Neural progenitor cell (in vitro differentiated cells): ENCODE data around the gene CYLD. TPM values are rescaled to one million over a fixed set of nuclear protein-coding genes. Genes with fewer than 3 reads are reported as not detected.

Source experiments
- DNase-seq: peaks from one replicate; pipeline ENCODE4 v3.0.0-alpha.2; 2016; ENCODE audit warnings: low spot score
- H2AFZ ChIP-seq: fragments of 200-600 bp; sonication (generic); replicated peaks from 2 replicates; pipeline ENCODE4 v1.6.1; 2016; ENCODE audit warnings: antibody characterized with exemption
- H3F3A ChIP-seq: fragments of 200-600 bp; sonication (generic); 2 replicates; pipeline ENCODE4 v1.6.1; 2016; ENCODE audit warnings: antibody characterized with exemption, low read depth
- H3K27ac ChIP-seq: fragments of 200-600 bp; sonication (generic); 2 replicates; pipeline ENCODE4 v1.5.1; 2016; ENCODE audit warnings: mild to moderate bottlenecking
- H3K27me3 ChIP-seq: fragments of 200-600 bp; sonication (generic); 2 replicates; pipeline ENCODE4 v1.6.1; 2016; ENCODE audit warnings: mild to moderate bottlenecking, moderate library complexity
- H3K36me3 ChIP-seq: fragments of 200-600 bp; sonication (generic); 2 replicates; pipeline ENCODE4 v1.5.1; 2016
- H3K4me1 ChIP-seq: fragments of 200-600 bp; sonication (generic); 2 replicates; pipeline ENCODE4 v1.6.1; 2016; ENCODE audit warnings: mixed run types
- H3K4me2 ChIP-seq: fragments of 200-600 bp; sonication (generic); 2 replicates; pipeline ENCODE4 v1.6.1; 2016
- H3K4me3 ChIP-seq: fragments of 200-600 bp; sonication (generic); 2 replicates; pipeline ENCODE4 v1.5.1; 2016
- H3K79me2 ChIP-seq: fragments of 200-600 bp; sonication (generic); 2 replicates; pipeline ENCODE4 v1.6.1; 2016; ENCODE audit warnings: low read depth
- H3K9ac ChIP-seq: fragments of 200-600 bp; sonication (generic); 2 replicates; pipeline ENCODE4 v1.6.1; 2016
- H3K9me3 ChIP-seq: fragments of 200-600 bp; sonication (generic); 2 replicates; pipeline ENCODE4 v1.5.1; 2016; ENCODE audit warnings: low read depth
- H4K20me1 ChIP-seq: fragments of 200-600 bp; sonication (generic); 2 replicates; pipeline ENCODE4 v1.6.1; 2016; ENCODE audit warnings: low read depth
- H3K27ac Mint-ChIP-seq: 3 replicates; pipeline ENCODE4 v1.8.0; 2021; ENCODE audit warnings: mixed read lengths
- H3K27me3 Mint-ChIP-seq: 2 replicates; pipeline ENCODE4 v1.8.0; 2022; ENCODE audit warnings: low read depth, mild to moderate bottlenecking, inconsistent platforms, moderate library complexity, mixed read lengths; ENCODE audit not compliant: insufficient read depth
- H3K36me3 Mint-ChIP-seq: 3 replicates; pipeline ENCODE4 v1.8.0; 2021; ENCODE audit warnings: mixed read lengths
- H3K4me1 Mint-ChIP-seq: 3 replicates; pipeline ENCODE4 v1.8.0; 2021; ENCODE audit warnings: mixed read lengths
- H3K4me3 Mint-ChIP-seq: 3 replicates; pipeline ENCODE4 v1.8.0; 2021; ENCODE audit warnings: mild to moderate bottlenecking, moderate library complexity, mixed read lengths
- H3K9me3 Mint-ChIP-seq: 3 replicates; pipeline ENCODE4 v1.8.0; 2020; ENCODE audit warnings: mixed read lengths
- EZH2 ChIP-seq: fragments of 200-600 bp; sonication (generic); IDR thresholded peaks from 2 replicates; pipeline ENCODE4 v1.6.1; 2017; ENCODE audit warnings: antibody characterized with exemption, mild to moderate bottlenecking, moderate library complexity
- EZH2phosphoT487 ChIP-seq: fragments of 200-600 bp; sonication (generic); IDR thresholded peaks from 2 replicates; pipeline ENCODE4 v1.6.1; 2017; ENCODE audit warnings: antibody characterized with exemption
- total RNA-seq: library from RNA; depleted of rRNA; stranded (reverse); fragments of >200 nt; gene quantifications from 2 replicates; pipeline ENCODE4 v1.2.3, GENCODE V29; 2015; ENCODE audit warnings: low replicate concordance
- TF ChIP-seq, protein P1 (sequence below): fragments of 200-600 bp; sonication (generic); IDR thresholded peaks from 2 replicates; pipeline ENCODE4 v1.5.1; 2017; ENCODE audit warnings: antibody characterized with exemption, mild to moderate bottlenecking

Gene CYLD
- total RNA-seq, 1 donor from 2014 or later: 22.0 TPM

- peaks cover 7% of the 10 kb centered on the region for H3K27me3 ChIP-seq
- no peaks in the 10 kb centered on the region for H3K79me2 ChIP-seq
- peaks cover 2% of the 10 kb centered on the region for H3K27me3 Mint-ChIP-seq
- H4K20me1 ChIP-seq: no peaks in the 10 kb centered on the region
- no peaks in the 10 kb centered on the region for H3F3A ChIP-seq
- no peak for DNase-seq
- H2AFZ ChIP-seq: no peak overlapping the region
- H3K36me3 Mint-ChIP-seq: no peaks in the 10 kb centered on the region
- no peaks in the 10 kb centered on the region for H3K36me3 ChIP-seq
- peaks cover 21% of the 10 kb centered on the region for H3K4me1 Mint-ChIP-seq
- H3K9me3 Mint-ChIP-seq: peaks cover 10% of the 10 kb centered on the region
- H3K4me2 ChIP-seq: no peak overlapping the region
- no peaks in the 10 kb centered on the region for H3K9me3 ChIP-seq
- H3K4me1 ChIP-seq: peaks cover 23% of the 10 kb centered on the region
- H3K4me3 ChIP-seq: no peak overlapping the region
- TF ChIP-seq, protein P1, sequence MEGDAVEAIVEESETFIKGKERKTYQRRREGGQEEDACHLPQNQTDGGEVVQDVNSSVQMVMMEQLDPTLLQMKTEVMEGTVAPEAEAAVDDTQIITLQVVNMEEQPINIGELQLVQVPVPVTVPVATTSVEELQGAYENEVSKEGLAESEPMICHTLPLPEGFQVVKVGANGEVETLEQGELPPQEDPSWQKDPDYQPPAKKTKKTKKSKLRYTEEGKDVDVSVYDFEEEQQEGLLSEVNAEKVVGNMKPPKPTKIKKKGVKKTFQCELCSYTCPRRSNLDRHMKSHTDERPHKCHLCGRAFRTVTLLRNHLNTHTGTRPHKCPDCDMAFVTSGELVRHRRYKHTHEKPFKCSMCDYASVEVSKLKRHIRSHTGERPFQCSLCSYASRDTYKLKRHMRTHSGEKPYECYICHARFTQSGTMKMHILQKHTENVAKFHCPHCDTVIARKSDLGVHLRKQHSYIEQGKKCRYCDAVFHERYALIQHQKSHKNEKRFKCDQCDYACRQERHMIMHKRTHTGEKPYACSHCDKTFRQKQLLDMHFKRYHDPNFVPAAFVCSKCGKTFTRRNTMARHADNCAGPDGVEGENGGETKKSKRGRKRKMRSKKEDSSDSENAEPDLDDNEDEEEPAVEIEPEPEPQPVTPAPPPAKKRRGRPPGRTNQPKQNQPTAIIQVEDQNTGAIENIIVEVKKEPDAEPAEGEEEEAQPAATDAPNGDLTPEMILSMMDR: no peak
- TF ChIP-seq EZH2: no peak
- TF ChIP-seq EZH2phosphoT487: no peak
- H3K27ac Mint-ChIP-seq: no peak overlapping the region
- H3K9ac ChIP-seq: no peak overlapping the region
- no peak overlapping the region for H3K4me3 Mint-ChIP-seq
- no peak overlapping the region for H3K27ac ChIP-seq
These were observed 42.3 kb upstream of the CYLD start for GRCh38 chr16:50699326-50700159.

DNA sequence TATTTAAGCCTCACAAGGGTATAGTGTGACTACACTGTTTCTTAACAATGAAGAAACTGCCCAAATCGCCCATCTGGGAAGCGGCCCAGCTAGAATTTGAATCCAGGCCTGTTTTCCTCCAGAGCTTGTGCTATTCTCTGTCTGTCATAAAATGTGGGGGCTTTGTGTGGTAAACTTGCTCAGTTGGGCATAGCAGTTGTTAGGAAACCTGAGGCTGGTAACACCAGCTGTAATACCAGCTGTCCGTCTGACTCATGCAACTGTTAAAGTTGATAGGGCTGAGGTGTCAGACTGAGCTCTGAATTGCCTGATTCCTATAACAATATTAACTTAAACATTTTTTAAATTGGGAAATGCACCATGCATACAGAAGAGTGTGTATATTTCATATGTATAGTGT lies 39.2 kb upstream of the CYLD start:
- H3K4me3 ChIP-seq: no peak overlapping the region
- no peaks in the 10 kb centered on the region for H3K9me3 ChIP-seq
- TF ChIP-seq EZH2phosphoT487 (no peak), EZH2 (no peak)
- TF ChIP-seq, protein P1: no peak
- Mint-ChIP-seq H3K27me3 (peaks cover 3% of the 10 kb centered on the region), H3K27ac (no peak overlapping the region), H3K36me3 (peaks cover 2% of the 10 kb centered on the region), H3K4me3 (no peak overlapping the region), H3K9me3 (peaks cover 21% of the 10 kb centered on the region), H3K4me1 (peaks cover 5% of the 10 kb centered on the region)
- H4K20me1 ChIP-seq: no peaks in the 10 kb centered on the region
- H3K4me2 ChIP-seq: no peak overlapping the region
- H3K27me3 ChIP-seq: no peaks in the 10 kb centered on the region
- H3K4me1 ChIP-seq: peaks cover 5% of the 10 kb centered on the region
- H3F3A ChIP-seq: no peaks in the 10 kb centered on the region
- H3K36me3 ChIP-seq: no peaks in the 10 kb centered on the region
- H2AFZ ChIP-seq: no peak overlapping the region
- no peaks in the 10 kb centered on the region for H3K79me2 ChIP-seq
- H3K9ac ChIP-seq: no peak overlapping the region
- DNase-seq: no peak
- H3K27ac ChIP-seq: no peak overlapping the region

- Histone ChIP-seq H3K4me1 (peaks cover 5% of the 10 kb centered on the region), H3K27me3 (no peaks in the 10 kb centered on the region), H2AFZ (no peak overlapping the region), H3F3A (no peaks in the 10 kb centered on the region), H3K9ac (no peak overlapping the region), H3K36me3 (no peaks in the 10 kb centered on the region), H3K79me2 (no peaks in the 10 kb centered on the region), H3K9me3 (no peaks in the 10 kb centered on the region), H4K20me1 (no peaks in the 10 kb centered on the region), H3K4me2 (no peak overlapping the region), H3K27ac (no peak overlapping the region), H3K4me3 (no peak overlapping the region)
- Mint-ChIP-seq H3K36me3 (peaks cover 2% of the 10 kb centered on the region), H3K27ac (no peak overlapping the region), H3K27me3 (peaks cover 3% of the 10 kb centered on the region), H3K4me3 (no peak overlapping the region), H3K4me1 (no peaks in the 10 kb centered on the region), H3K9me3 (peaks cover 21% of the 10 kb centered on the region)
- TF ChIP-seq, protein P1: no peak
- TF ChIP-seq EZH2 (no peak), EZH2phosphoT487 (no peak)
- DNase-seq: no peak
These were observed 37.6 kb upstream of the CYLD start for GRCh38 chr16:50704245-50704644.
